Neural cell (in vitro differentiated cells): ENCODE data around the gene INAFM1. TPM values are rescaled to one million over a fixed set of nuclear protein-coding genes. Genes with fewer than 3 reads are reported as not detected.

Experiments used
- H2AFZ ChIP-seq: fragments of 200-600, 300-800 bp; sonication (generic), shearing (Covaris generic); 2 replicates; pipeline ENCODE4 v1.6.0; 2014; ENCODE audit warnings: low read depth, mild to moderate bottlenecking, antibody characterized with exemption, low read length, moderate library complexity
- H3F3A ChIP-seq: fragments of 200-600 bp; shearing (Covaris generic); 2 replicates; pipeline ENCODE4 v1.6.1; 2016; ENCODE audit warnings: mild to moderate bottlenecking, moderate library complexity, mixed read lengths, antibody characterized with exemption, low read length; ENCODE audit not compliant: insufficient read depth, poor library complexity, severe bottlenecking
- H3K27ac ChIP-seq: fragments of 200-600, 300-800 bp; sonication (generic), shearing (Covaris generic); 2 replicates; pipeline ENCODE4 v1.5.1; 2014; ENCODE audit warnings: mild to moderate bottlenecking, low read length, moderate library complexity
- H3K27me3 ChIP-seq: fragments of 300-800, 200-600 bp; sonication (generic), shearing (Covaris generic); 2 replicates; pipeline ENCODE4 v1.6.0; 2014; ENCODE audit warnings: mild to moderate bottlenecking, low read depth, low read length, moderate library complexity; ENCODE audit not compliant: insufficient read depth
- H3K36me3 ChIP-seq: fragments of 300-800, 200-600 bp; sonication (generic), shearing (Covaris generic); 2 replicates; pipeline ENCODE4 v1.5.1; 2014; ENCODE audit warnings: mild to moderate bottlenecking, antibody characterized with exemption, low read length, moderate library complexity; ENCODE audit not compliant: insufficient read depth
- H3K4me2 ChIP-seq: fragments of 300-800, 200-600 bp; sonication (generic), shearing (Covaris generic); 2 replicates; pipeline ENCODE4 v1.6.0; 2014; ENCODE audit warnings: mild to moderate bottlenecking, low read length
- H3K4me3 ChIP-seq: fragments of 300-800, 200-600 bp; sonication (generic), shearing (Covaris generic); 2 replicates; pipeline ENCODE4 v1.5.1; 2014; ENCODE audit warnings: mild to moderate bottlenecking, low read length, moderate library complexity
- H3K79me2 ChIP-seq: fragments of 200-600 bp; shearing (Covaris generic); replicated peaks from 2 replicates; pipeline ENCODE4 v1.6.0; 2014; ENCODE audit warnings: mild to moderate bottlenecking, low read length, moderate library complexity; ENCODE audit not compliant: insufficient read depth
- H3K9ac ChIP-seq: fragments of 300-800, 200-600 bp; sonication (generic), shearing (Covaris generic); 2 replicates; pipeline ENCODE4 v1.6.1; 2016; ENCODE audit warnings: mild to moderate bottlenecking, low read length, mixed read lengths
- H3K9me2 ChIP-seq: fragments of 200-600 bp; shearing (Covaris generic); 2 replicates; pipeline ENCODE4 v1.6.1; 2016; ENCODE audit warnings: mild to moderate bottlenecking, low read length, mixed read lengths; ENCODE audit not compliant: insufficient read depth
- H3K9me3 ChIP-seq: fragments of 200-600, 300-800 bp; sonication (generic), shearing (Covaris generic); 2 replicates; pipeline ENCODE4 v1.6.1; 2016; ENCODE audit warnings: mild to moderate bottlenecking, mixed run types, low read length, moderate library complexity, mixed read lengths
- H4K20me1 ChIP-seq: fragments of 200-600 bp; shearing (Covaris generic); 2 replicates; pipeline ENCODE4 v1.6.1; 2016; ENCODE audit warnings: mild to moderate bottlenecking, mixed run types; ENCODE audit not compliant: insufficient read depth
- CTCF ChIP-seq: fragments of 450-650 bp; IDR thresholded peaks from 2 replicates; pipeline ENCODE4 v1.5.1; 2014; ENCODE audit warnings: antibody characterized with exemption, mild to moderate bottlenecking, moderate library complexity; ENCODE audit not compliant: poor library complexity, severe bottlenecking
- EP300 ChIP-seq: fragments of 450-650 bp; conservative IDR thresholded peaks from 2 replicates; pipeline ENCODE4 v1.6.1; 2014; ENCODE audit warnings: antibody characterized with exemption, mild to moderate bottlenecking, moderate library complexity; ENCODE audit not compliant: poor library complexity, severe bottlenecking
- EZH2 ChIP-seq: fragments of 200-600, 300-800 bp; shearing (Covaris generic), sonication (generic); IDR thresholded peaks from 2 replicates; pipeline ENCODE4 v1.6.1; 2014; ENCODE audit warnings: antibody characterized with exemption, low read length, borderline replicate concordance, mild to moderate bottlenecking; ENCODE audit not compliant: insufficient read depth, poor library complexity, severe bottlenecking
- MXI1 ChIP-seq: fragments of 450-650 bp; conservative IDR thresholded peaks from 2 replicates; pipeline ENCODE4 v1.6.1; 2014; ENCODE audit warnings: antibody characterized with exemption, mild to moderate bottlenecking; ENCODE audit not compliant: poor library complexity, severe bottlenecking
- POLR2AphosphoS5 ChIP-seq: IDR thresholded peaks from 2 replicates; pipeline ENCODE4 v1.6.1; 2012
- RAD21 ChIP-seq: fragments of 450-650 bp; conservative IDR thresholded peaks from 2 replicates; pipeline ENCODE4 v1.6.1; 2014; ENCODE audit warnings: antibody characterized with exemption, mild to moderate bottlenecking, moderate library complexity
- REST ChIP-seq: IDR thresholded peaks from 2 replicates; pipeline ENCODE4 v1.6.1; 2012; ENCODE audit warnings: borderline replicate concordance
- SMC3 ChIP-seq: fragments of 450-650 bp; conservative IDR thresholded peaks from 2 replicates; pipeline ENCODE4 v1.6.1; 2014; ENCODE audit warnings: antibody characterized with exemption, mild to moderate bottlenecking, moderate library complexity; ENCODE audit not compliant: poor library complexity
- TAF1 ChIP-seq: IDR thresholded peaks from 2 replicates; pipeline ENCODE4 v1.6.1; 2012; ENCODE audit warnings: low read depth
- polyA plus RNA-seq: library from polyadenylated mRNA; depleted of rRNA; stranded (reverse); fragments of >200 nt; gene quantifications from 2 replicates; pipeline ENCODE4 v1.2.3, GENCODE V29; 2014

The INAFM1 gene
- polyA plus RNA-seq, 1 donor from 2014 or later = 11.5 TPM

GRCh38 chr19:47274891-47275761, 441 bp downstream of the INAFM1 start:
- H4K20me1 ChIP-seq = no peaks in the 10 kb centered on the region
- no peaks in the 10 kb centered on the region for H3F3A ChIP-seq
- H3K9me2 ChIP-seq = no peaks in the 10 kb centered on the region
- no peaks in the 10 kb centered on the region for H3K9me3 ChIP-seq
- peak overlapping the region; percentile 88 for H3K4me2 ChIP-seq
- no peaks in the 10 kb centered on the region for H3K27me3 ChIP-seq
- H3K36me3 ChIP-seq = no peaks in the 10 kb centered on the region
- peak overlapping the region; percentile 2 for H2AFZ ChIP-seq
- peak overlapping the region; percentile 73 for H3K27ac ChIP-seq
- H3K4me3 ChIP-seq = peak overlapping the region; percentile 77
- H3K79me2 ChIP-seq = no peaks in the 10 kb centered on the region
- TF ChIP-seq REST (peak; percentile 6), POLR2AphosphoS5 (peak; percentile 33), EZH2 (no peak), SMC3 (no peak), RAD21 (no peak), EP300 (no peak), MXI1 (peak; percentile 68), CTCF (no peak), TAF1 (no peak)
- peak overlapping the region; percentile 76 for H3K9ac ChIP-seq

GRCh38 chr19:47275791-47276461, 1.2 kb downstream of the INAFM1 start:
- Histone ChIP-seq H3K9me2 (no peaks in the 10 kb centered on the region), H3K27ac (peak overlapping the region; percentile 73), H3K27me3 (no peaks in the 10 kb centered on the region), H3K9me3 (no peaks in the 10 kb centered on the region), H3F3A (no peaks in the 10 kb centered on the region), H3K9ac (peak overlapping the region; percentile 76), H2AFZ (peak overlapping the region; percentile 2), H4K20me1 (no peaks in the 10 kb centered on the region), H3K79me2 (no peaks in the 10 kb centered on the region), H3K4me3 (peak overlapping the region; percentile 77), H3K36me3 (no peaks in the 10 kb centered on the region), H3K4me2 (peak overlapping the region; percentile 88)
- TF ChIP-seq POLR2AphosphoS5 (no peak), EP300 (no peak), CTCF (no peak), TAF1 (no peak), MXI1 (no peak), REST (no peak), RAD21 (no peak), EZH2 (no peak), SMC3 (no peak)
